ENCODE data around the gene ZNF581.
A peak's percentile ranks its signal among the peaks of the same experiment; 100 is the strongest.

DNA sequence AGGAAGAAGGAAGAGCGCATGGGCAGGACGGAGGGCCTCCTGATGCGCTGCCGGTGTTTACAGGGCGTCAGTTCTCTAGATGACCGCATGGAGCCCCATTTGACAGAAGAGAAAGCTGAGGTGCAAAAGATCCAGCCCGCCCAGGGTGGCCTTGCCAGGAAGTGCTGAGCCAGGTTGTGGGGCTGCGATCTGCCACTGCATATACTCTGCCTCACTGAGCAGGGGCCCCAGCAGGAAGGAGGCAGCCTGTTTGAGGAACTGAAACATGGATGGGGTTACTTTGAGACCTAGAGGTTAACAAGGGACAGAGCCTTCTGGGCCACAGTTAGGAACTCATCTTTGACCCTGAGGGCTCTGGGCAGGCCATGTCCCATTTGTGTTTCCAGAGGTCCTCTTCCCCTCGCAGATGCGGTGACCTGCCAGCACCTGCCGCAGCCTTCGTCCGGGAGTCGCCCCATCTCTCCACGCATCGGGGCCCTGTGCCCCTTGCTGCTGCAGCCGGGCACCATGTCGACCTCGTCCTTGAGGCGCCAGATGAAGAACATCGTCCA, 34.7 kb downstream of the ZNF581 start:
- TF ChIP-seq CTCF (IDR thresholded peaks at IDR 0.05) (peak in 1 of 6 experiments; percentile 15), POLR2A (IDR thresholded peaks at IDR 0.05) (no peak)

Measured in esophagus squamous epithelium (tissue), 4 donors.